ENCODE results near the gene KIF3C. TPM values are rescaled to one million over a fixed set of nuclear protein-coding genes. Genes with fewer than 3 reads are reported as not detected.
"Not testable (repeated sequence)": the region's sequence is repeated elsewhere in the genome, so short reads cannot be mapped to it uniquely, and the experiment has no call there.

Gene KIF3C
- total RNA-seq, 1 experiment from 2014 or later, result 17.6 TPM

- in situ Hi-C loops (cut with HindIII; ENCODE audit: low sequenced_read_pairs), result no loop called here
- peak; percentile 89 for DNase-seq (ENCODE audit: low spot score)
These were observed 19.6 kb upstream of the KIF3C start for GRCh38 chr2:26001743-26002351.

GRCh38 chr2:26000561-26001082 is 18.3 kb upstream of the KIF3C start:
- DNase-seq (ENCODE audit: low spot score), result no peak
- in situ Hi-C loops (cut with HindIII; ENCODE audit: low sequenced_read_pairs), result no loop called here

GRCh38 chr2:25999406-25999805 is 17.1 kb upstream of the KIF3C start:
- DNase-seq (ENCODE audit: low spot score); in situ Hi-C loops (cut with HindIII; ENCODE audit: low sequenced_read_pairs): not testable (repeated sequence)

GRCh38 chr2:25998816-25999383 is 16.6 kb upstream of the KIF3C start:
- in situ Hi-C loops (cut with HindIII; ENCODE audit: low sequenced_read_pairs); DNase-seq (ENCODE audit: low spot score): not testable (repeated sequence)

- DNase-seq (ENCODE audit: low spot score), result no peak
- in situ Hi-C loops (cut with HindIII; ENCODE audit: low sequenced_read_pairs), result no loop called here
These were observed 14.5 kb upstream of the KIF3C start for GRCh38 chr2:25996844-25997243.

GRCh38 chr2:25994509-25994908 is 12.2 kb upstream of the KIF3C start:
- DNase-seq (ENCODE audit: low spot score), result no peak
- in situ Hi-C loops (cut with HindIII; ENCODE audit: low sequenced_read_pairs), result no loop called here

- DNase-seq (ENCODE audit: low spot score), result no peak
- in situ Hi-C loops (cut with HindIII; ENCODE audit: low sequenced_read_pairs), result no loop called here
These were observed 10.8 kb upstream of the KIF3C start for GRCh38 chr2:25993049-25993448.

- DNase-seq (ENCODE audit: low spot score), result no peak
- in situ Hi-C loops (cut with HindIII; ENCODE audit: low sequenced_read_pairs), result no loop called here
These were observed 10.3 kb upstream of the KIF3C start for GRCh38 chr2:25992556-25992955.

GRCh38 chr2:25991965-25992364 is 9.7 kb upstream of the KIF3C start:
- in situ Hi-C loops (cut with HindIII; ENCODE audit: low sequenced_read_pairs), result no loop called here
- no peak for DNase-seq (ENCODE audit: low spot score)

GRCh38 chr2:25989154-25989553 is 6.9 kb upstream of the KIF3C start:
- in situ Hi-C loops (cut with HindIII; ENCODE audit: low sequenced_read_pairs), result no loop called here
- no peak for DNase-seq (ENCODE audit: low spot score)

- DNase-seq (ENCODE audit: low spot score), result no peak
- in situ Hi-C loops (cut with HindIII; ENCODE audit: low sequenced_read_pairs), result no loop called here
These were observed 5.8 kb upstream of the KIF3C start for GRCh38 chr2:25988134-25988533.

- no peak for DNase-seq (ENCODE audit: low spot score)
- in situ Hi-C loops (cut with HindIII; ENCODE audit: low sequenced_read_pairs), result no loop called here
These were observed 1.4 kb upstream of the KIF3C start for GRCh38 chr2:25983735-25984134.

- DNase-seq (ENCODE audit: low spot score), result no peak
- in situ Hi-C loops (cut with HindIII; ENCODE audit: low sequenced_read_pairs), result no loop called here
These were observed 627 bp upstream of the KIF3C start for GRCh38 chr2:25982968-25983280.

- no peak for DNase-seq (ENCODE audit: low spot score)
- in situ Hi-C loops (cut with HindIII; ENCODE audit: low sequenced_read_pairs), result no loop called here
These were observed 563 bp downstream of the KIF3C start for GRCh38 chr2:25981596-25982272.

GRCh38 chr2:25980951-25981350 is 1.3 kb downstream of the KIF3C start:
- in situ Hi-C loops (cut with HindIII; ENCODE audit: low sequenced_read_pairs), result no loop called here
- DNase-seq (ENCODE audit: low spot score), result no peak

GRCh38 chr2:25980076-25980887 is 2.0 kb downstream of the KIF3C start:
- in situ Hi-C loops (cut with HindIII; ENCODE audit: low sequenced_read_pairs), result no loop called here
- no peak for DNase-seq (ENCODE audit: low spot score)

GRCh38 chr2:25979001-25979400 is 3.3 kb downstream of the KIF3C start:
- DNase-seq (ENCODE audit: low spot score), result no peak
- in situ Hi-C loops (cut with HindIII; ENCODE audit: low sequenced_read_pairs), result no loop called here

GRCh38 chr2:25977768-25978167 is 4.5 kb downstream of the KIF3C start:
- DNase-seq (ENCODE audit: low spot score), result no peak
- in situ Hi-C loops (cut with HindIII; ENCODE audit: low sequenced_read_pairs), result no loop called here

- DNase-seq (ENCODE audit: low spot score), result peak; percentile 57
- in situ Hi-C loops (cut with HindIII; ENCODE audit: low sequenced_read_pairs), result no loop called here
These were observed 5.1 kb downstream of the KIF3C start for GRCh38 chr2:25976983-25977741.
